ENCODE measurements around the gene CHGA.

CHGA gene

DNA sequence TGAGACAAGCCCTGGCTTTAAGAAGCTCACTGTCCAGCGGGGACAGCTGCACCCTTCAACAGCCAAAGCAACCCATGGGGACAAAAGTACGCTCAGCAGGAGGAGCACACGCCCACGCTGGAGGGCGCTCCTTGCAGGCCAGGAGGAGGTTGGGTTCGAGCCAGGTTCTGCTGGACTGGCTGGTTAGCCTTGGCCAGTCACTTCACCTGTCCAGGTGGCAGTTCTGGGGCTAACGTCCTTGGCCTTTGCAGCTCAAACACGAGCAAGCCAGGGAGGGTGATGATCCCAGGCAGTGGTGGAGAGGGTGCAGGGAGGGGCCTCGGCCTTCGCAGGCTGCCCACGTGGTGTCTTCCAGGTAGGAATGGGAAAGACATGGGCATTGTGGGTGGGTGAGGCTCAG is 13.1 kb downstream of the CHGA start:
- no peak overlapping the region for H3K4me3 ChIP-seq (ENCODE audit: low read length)
- TF ChIP-seq, protein P1, sequence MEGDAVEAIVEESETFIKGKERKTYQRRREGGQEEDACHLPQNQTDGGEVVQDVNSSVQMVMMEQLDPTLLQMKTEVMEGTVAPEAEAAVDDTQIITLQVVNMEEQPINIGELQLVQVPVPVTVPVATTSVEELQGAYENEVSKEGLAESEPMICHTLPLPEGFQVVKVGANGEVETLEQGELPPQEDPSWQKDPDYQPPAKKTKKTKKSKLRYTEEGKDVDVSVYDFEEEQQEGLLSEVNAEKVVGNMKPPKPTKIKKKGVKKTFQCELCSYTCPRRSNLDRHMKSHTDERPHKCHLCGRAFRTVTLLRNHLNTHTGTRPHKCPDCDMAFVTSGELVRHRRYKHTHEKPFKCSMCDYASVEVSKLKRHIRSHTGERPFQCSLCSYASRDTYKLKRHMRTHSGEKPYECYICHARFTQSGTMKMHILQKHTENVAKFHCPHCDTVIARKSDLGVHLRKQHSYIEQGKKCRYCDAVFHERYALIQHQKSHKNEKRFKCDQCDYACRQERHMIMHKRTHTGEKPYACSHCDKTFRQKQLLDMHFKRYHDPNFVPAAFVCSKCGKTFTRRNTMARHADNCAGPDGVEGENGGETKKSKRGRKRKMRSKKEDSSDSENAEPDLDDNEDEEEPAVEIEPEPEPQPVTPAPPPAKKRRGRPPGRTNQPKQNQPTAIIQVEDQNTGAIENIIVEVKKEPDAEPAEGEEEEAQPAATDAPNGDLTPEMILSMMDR (conservative IDR thresholded peaks at IDR 0.05; ENCODE audit: low read length), result no peak
- no peak for DNase-seq (ENCODE audit: low read depth)

DNA sequence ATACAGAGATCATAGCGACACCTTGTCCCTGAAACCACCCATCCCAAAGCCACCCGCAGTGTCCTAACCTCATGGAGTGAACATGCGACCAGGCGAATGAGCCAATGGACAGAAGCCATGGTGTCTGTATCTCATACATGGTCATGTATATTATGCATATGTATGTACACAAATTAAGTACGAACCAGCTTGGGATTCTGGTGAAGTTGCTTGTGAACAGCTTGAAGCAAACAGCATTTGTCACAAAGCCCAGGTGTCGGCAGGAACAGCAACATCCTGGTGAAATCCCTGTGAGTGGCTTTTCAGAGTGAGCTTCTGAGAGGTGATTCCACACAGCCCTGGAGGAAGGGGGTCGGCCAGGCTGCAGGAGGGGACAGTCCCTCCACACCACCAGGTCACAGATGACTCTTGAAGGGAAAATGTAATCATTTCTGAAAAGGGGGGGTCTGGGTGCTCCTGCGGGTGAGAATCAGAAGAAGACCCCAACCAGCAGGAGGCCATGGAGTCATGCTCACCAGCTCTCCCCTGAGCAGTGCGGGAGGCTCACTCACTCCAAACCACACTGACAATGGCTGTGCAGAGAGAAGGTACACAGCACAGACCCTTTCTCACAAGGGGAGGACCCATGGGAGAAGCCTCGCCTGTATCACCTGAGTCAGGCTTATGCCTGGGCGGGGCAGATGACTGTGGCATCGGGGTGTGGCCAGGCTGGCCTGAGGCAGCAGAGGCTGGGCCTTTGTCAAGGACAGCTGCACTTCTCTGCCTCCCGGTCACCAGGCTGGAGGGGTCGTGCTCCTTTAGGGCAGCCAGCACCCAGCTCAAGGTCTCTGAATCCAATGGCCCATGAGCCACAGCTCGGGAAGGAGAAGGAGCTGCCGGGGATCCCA is 14.3 kb downstream of the CHGA start:
- DNase-seq (ENCODE audit: low read depth), result no peak
- H3K4me3 ChIP-seq (ENCODE audit: low read length), result no peak overlapping the region
- TF ChIP-seq, protein P1 (conservative IDR thresholded peaks at IDR 0.05; ENCODE audit: low read length), result no peak

DNA sequence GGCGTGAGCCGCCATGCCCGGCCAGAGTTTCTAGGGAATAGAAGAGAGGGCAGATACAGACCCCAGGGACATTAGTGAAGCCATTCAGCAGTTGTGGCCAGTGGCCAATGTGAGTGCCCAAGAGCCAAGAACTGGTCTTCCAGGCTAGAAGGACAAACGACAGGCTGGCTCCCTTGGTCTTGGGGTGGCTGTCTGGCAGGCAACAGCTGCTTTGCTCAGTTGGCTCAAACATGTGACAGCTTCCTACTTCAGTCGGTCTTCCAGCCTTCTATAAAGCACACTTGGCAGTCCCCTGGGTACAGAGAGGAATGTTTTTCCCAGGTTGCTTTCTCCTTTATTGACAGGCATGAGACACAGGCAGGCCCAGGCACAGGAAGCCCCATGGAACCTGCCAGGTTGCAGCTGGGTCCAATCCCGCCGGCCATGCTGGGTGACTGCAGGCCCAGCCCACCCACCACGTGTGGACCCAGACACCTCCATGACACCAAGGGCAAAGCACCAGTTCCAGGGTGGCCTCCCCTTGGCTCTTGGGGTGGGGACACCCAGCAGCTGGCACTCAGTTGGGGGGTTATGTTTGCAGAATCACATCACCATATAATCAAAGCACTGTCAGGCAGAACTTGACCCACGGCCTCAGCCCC is 15.4 kb downstream of the CHGA start:
- no peak for DNase-seq (ENCODE audit: low read depth)
- TF ChIP-seq, protein P1 (conservative IDR thresholded peaks at IDR 0.05; ENCODE audit: low read length), result no peak
- H3K4me3 ChIP-seq (ENCODE audit: low read length), result no peak overlapping the region

DNA sequence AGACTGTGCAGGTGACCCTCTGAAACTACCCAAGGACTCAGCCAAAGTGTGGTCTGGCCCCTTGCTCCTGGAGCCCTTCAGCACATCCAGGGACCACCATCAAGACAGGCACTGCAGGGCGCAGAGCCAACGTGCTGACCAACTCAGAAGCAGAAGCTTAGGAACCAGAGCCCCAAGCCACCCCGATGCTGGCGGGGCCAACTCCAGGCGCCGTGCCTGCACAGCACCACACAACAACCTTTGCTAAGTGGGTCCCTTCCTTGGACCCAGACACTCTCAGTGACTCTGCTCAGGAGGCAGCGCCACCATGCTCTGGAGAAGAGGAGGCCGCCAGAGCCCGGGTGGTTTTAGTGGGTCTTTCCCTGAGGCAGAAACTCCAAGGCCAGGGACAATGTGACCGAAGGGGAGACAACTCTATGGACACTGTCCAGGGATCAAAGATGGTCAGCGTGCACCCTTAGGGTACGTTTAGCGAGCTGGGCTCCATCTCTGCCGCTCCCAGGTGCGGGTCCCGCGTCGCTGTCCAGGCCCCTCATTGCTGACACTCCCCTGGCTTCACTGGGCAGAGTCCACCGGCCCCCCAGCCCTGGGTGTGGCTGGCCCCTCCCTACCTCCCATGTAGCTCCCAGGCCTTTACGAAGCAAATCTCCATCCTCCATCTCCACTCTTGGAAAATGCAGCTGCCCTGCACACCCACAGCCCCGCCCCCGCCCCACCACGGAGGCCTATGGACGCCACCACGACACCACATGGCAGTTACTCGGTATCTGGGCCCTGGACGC is 16.1 kb downstream of the CHGA start:
- H3K4me3 ChIP-seq (ENCODE audit: low read length), result no peak overlapping the region
- TF ChIP-seq, protein P1 (conservative IDR thresholded peaks at IDR 0.05; ENCODE audit: low read length), result no peak
- DNase-seq (ENCODE audit: low read depth), result no peak

DNA sequence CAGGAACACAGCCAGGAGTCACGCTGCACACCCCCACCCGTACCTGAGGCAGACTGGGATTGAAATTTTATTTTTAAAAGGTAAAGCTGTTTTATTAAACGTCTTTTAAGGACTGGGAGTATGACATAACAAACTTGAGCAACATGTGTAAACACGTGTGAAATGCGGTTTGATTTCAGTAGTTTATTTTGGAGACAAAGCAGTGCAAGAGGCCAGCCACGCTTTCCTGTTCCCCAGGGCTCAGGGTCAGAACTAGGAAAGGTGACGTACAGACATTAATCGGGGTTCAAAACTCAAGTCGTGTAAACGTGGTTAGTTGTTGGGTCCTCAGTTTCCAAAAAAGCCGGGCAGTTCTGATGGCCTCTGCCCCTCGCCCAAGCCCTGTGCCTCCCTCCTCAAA is 16.7 kb downstream of the CHGA start:
- TF ChIP-seq, protein P1 (conservative IDR thresholded peaks at IDR 0.05; ENCODE audit: low read length), result no peak
- no peak overlapping the region for H3K4me3 ChIP-seq (ENCODE audit: low read length)
- DNase-seq (ENCODE audit: low read depth), result no peak

DNA sequence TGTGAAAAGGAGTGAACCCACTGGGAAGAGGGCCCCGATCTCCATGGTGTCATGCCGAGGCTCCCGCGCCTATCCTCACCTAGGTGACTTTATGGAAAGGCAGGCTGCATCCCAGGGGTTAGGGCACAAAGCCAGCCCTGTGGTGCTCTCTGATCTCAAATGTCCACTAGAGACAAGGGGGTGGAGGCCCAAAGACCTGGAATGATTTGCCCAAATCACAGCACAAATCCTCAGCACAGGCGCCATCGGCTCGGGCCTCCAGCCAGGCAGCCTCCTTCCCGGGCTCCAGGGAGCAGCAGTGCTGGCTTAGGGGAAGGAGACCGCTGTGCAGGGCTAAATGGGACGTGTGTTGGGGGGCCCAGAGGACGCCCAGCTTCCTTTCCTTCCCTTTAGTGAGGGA is 17.6 kb downstream of the CHGA start:
- TF ChIP-seq, protein P1 (conservative IDR thresholded peaks at IDR 0.05; ENCODE audit: low read length), result no peak
- no peak for DNase-seq (ENCODE audit: low read depth)
- H3K4me3 ChIP-seq (ENCODE audit: low read length), result no peak overlapping the region

Measured in AG10803 (cell line).